Measurements from ENCODE around the gene KAT6B.

KAT6B gene

GRCh38 chr10:75018686-75019307 lies 192.4 kb downstream of the KAT6B start:
- no peak for DNase-seq

DNA sequence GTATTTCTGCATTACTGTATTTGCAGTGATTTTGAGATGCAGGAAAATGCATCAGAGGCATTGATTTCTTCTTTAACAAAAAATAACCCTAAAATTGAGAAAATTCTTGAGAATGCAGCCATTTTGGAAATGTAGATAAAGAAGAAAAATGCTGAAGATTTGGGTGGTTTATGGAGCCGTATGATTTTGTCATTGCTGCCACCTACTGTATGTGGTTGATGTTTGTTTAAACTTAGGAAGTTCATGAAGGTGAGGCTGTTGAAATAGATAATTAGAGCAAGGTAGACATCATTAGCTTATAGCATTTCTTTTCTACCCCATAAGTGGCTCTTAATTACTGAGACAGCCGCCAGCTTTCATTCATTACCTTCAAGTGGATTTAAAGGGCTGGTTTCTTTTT lies 193.0 kb downstream of the KAT6B start:
- no peak for DNase-seq

GRCh38 chr10:75020168-75020567 lies 193.8 kb downstream of the KAT6B start:
- no peak for DNase-seq

GRCh38 chr10:75021379-75022249 lies 195.2 kb downstream of the KAT6B start:
- DNase-seq = no peak

DNA sequence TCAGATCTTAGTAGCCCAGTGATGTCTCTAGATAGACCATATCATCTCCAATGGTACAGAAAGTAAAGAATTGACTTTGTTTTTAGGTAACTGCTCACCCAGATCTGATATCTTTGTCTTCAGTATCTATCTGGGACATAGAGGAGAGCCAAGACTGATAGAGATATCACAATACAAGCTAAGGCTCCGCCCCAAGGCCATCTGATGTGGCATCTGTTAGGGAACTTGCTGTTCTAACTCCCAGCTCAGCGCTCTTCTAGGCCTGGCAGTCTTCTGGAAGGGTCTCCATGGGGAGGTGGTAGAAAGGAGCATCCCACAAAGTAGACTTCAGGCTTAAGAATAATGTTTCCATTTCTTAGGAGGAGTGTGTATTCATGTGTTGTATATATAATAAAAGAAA lies 196.7 kb downstream of the KAT6B start:
- DNase-seq = no peak

GRCh38 chr10:75024971-75025523 lies 198.6 kb downstream of the KAT6B start:
- no peak for DNase-seq

- no peak for DNase-seq
Observed at GRCh38 chr10:75028049-75028448, 201.6 kb downstream of the KAT6B start.

DNA sequence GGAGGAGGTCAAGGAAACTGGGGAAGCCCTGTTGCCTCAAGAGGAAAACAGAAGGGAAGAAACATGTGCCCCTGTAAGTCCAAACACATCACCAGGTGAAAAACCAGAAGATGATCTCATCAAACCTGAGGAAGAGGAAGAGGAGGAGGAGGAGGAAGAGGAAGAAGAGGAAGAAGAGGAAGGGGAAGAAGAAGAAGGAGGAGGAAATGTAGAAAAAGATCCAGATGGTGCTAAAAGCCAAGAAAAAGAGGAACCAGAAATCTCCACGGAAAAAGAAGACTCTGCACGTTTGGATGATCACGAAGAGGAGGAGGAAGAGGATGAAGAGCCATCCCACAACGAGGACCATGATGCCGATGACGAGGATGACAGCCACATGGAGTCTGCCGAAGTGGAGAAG lies 202.3 kb downstream of the KAT6B start:
- DNase-seq = no peak

GRCh38 chr10:75029420-75029819 lies 203.0 kb downstream of the KAT6B start:
- no peak for DNase-seq

GRCh38 chr10:75029857-75030256 lies 203.5 kb downstream of the KAT6B start:
- no peak for DNase-seq

DNA sequence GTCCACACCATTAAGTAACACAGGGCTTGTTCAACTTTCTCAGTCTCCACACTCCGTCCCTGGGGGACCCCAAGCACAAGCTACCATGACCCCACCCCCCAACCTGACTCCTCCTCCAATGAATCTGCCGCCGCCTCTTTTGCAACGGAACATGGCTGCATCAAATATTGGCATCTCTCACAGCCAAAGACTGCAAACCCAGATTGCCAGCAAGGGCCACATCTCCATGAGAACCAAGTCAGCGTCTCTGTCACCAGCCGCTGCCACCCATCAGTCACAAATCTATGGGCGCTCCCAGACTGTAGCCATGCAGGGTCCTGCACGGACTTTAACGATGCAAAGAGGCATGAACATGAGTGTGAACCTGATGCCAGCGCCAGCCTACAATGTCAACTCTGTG lies 204.0 kb downstream of the KAT6B start:
- no peak for DNase-seq

- DNase-seq = no peak
Observed at GRCh38 chr10:75032119-75032518, 205.7 kb downstream of the KAT6B start.

- DNase-seq = no peak
Observed at GRCh38 chr10:75032813-75033212, 206.4 kb downstream of the KAT6B start.

GRCh38 chr10:75033399-75034130 lies 207.2 kb downstream of the KAT6B start:
- no peak for DNase-seq

- DNase-seq = no peak
Observed at GRCh38 chr10:75034131-75034512, 207.7 kb downstream of the KAT6B start.

GRCh38 chr10:75034714-75035258 lies 208.4 kb downstream of the KAT6B start:
- no peak for DNase-seq

GRCh38 chr10:75035975-75036708 lies 209.7 kb downstream of the KAT6B start:
- no peak for DNase-seq

- DNase-seq = no peak
Observed at GRCh38 chr10:75037171-75038153, 211.1 kb downstream of the KAT6B start.

DNA sequence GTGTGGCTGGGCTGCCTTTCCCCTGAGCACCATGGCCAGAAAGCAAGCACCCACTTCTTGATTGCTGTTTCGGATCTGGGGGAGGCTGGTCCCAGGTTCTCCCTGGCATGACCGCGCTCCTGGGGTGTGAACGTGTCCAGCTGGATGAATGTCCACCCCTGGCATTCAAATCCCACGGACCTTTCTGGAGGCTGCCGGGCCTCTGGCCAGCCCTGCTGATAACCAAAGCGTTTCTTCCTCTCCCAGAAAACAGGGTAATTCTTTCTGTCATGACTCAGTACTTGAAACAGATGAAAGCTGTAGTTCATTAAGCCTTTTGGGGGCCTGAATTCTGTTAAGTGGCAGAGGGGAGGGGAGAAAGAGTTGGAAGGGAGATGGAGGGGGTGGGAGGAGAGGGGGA lies 211.9 kb downstream of the KAT6B start:
- DNase-seq = no peak

DNA sequence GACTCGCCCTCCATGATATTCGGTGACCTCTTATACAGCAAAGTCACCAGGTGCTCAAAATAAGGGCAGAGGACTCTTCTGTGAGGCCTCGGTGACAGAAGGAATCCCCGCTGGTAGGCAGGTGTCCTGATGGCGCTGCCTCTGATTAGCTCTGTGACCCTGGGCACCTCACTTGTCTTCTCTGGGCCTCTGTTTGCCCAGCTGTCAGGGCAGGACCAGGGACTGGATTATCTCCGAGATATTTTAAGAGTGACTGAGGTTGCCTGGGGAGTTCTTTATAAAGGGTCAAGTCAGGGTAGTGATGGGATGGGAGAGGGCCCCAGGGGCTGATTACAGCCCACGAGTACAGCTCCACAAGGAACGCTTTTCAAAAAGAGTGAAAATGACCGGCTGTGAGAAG lies 214.2 kb downstream of the KAT6B start:
- DNase-seq = no peak

DNA sequence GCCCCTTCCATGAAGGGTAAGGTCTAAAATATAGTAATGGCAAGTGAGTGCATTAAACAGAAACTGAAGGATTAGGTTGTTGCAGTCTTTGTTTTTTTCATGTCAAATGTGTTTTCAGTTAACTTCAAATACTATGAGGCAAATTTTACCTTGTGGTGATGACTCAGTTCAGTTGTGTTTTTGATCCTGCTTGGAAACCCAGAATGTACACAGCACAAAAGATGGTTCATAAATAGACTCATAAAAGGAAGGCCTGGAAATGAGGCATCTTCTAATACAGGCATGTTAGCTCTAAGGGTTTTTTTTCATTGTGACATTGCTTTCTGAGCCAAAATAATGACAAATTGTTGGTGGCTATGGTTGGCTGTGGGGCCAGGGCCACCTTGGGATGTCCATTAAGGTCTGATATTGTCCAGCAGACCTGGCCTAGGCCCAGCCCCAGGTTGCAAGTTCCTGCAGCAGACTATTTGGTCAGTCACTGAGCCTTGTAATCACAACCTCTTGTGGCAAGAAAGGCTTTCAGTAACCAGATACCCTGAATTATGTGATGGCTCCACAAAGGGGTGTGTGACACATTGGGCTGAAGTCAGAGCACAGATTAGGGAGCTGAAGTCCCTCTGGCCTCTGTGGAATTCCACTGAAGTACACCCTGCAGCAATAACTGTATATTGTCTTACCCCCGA lies 216.0 kb downstream of the KAT6B start:
- DNase-seq = no peak

Measured in activated CD4-positive, alpha-beta T cell treated with anti-CD3 and anti-CD28 coated beads, Interleukin-2, amount 50 U/mL, for 1 hour (primary cell).